NCI-H1417 treated with DMSO at 0.1 percent for 48 hours (cell line): ENCODE data around the gene CCDC69.
"Not testable (repeated sequence)": the region's sequence is repeated elsewhere in the genome, so short reads cannot be mapped to it uniquely, and the experiment has no call there.

Experiments
- DNase-seq: peaks from one replicate; lab custom pipeline; 2025; lab: John Stamatoyannopoulos, UW

The CCDC69 gene

DNA sequence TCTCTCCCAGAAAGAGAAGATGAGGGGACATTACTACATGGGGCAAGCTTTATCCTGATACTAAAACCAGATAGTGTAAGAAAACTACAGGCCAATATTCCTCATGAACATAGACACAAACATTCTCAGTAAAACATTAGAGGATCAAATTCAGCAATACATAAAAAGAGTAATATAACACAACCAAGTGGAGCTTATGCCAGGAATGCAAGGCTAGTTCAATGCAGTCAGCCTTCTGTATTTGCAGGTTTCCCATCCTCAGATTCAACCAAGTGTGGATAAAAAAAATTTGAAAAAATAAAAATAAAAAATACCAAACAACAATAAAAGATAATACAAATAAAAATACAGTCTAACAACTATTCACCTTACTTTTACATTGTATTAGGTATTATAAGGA is 31.3 kb downstream of the CCDC69 start:
- DNase-seq: no peak

DNA sequence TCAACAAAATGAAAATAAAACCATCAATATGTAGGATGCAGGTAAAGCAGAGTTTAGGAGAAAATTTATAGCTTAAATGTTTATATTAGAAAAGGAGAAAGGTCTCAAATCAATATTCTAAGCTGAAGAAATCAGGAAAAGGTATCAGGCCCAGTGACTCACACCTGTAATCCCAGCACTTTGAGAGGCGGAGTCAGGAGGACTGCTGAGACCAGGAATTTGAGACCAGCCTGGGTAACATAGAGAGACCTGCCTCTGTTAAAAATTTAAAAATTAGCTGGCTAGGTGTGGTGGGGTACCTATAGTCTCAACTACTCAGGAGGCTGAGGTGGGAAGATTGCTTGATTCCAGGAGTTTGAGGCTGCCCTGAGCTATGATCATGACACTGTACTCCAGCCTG is 32.2 kb downstream of the CCDC69 start:
- no peak for DNase-seq

DNA sequence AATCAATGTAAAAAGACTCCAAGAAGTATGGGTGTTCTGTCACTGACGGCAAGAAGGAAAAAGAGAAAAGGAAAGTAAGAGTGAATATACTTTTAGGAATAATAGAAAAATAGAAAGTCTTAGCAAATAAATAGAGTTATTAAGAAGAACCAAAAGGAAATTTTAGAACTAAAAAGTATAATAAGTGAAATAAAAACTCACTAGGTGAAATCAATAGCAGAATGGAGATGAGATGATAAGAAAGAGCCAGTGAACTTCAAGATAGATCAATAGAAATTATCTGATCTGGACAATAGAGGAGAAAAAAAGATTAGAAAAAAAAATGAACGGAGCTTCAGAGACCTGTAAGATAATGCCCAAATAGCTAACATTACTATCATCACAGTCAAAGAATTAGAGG is 34.7 kb downstream of the CCDC69 start:
- DNase-seq: no peak

DNA sequence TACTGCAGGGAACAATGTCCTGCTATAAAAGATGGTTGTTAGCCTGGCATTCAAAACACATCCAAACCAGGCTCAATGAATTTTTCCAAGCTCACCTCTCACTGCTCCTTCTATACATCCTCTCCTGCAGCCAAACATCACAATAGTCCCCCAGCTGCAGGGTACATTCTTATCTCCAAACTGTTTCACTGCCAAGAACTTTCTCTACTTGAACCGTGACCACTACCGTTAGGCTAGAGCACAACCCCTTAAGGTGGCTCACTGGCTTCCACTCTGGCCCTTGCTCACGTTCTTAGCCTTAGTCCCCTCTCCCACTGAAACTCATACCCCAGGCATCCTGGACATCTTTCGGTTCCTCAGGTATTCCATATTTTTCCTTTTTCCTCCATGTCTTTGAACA is 37.4 kb downstream of the CCDC69 start:
- DNase-seq: no peak

DNA sequence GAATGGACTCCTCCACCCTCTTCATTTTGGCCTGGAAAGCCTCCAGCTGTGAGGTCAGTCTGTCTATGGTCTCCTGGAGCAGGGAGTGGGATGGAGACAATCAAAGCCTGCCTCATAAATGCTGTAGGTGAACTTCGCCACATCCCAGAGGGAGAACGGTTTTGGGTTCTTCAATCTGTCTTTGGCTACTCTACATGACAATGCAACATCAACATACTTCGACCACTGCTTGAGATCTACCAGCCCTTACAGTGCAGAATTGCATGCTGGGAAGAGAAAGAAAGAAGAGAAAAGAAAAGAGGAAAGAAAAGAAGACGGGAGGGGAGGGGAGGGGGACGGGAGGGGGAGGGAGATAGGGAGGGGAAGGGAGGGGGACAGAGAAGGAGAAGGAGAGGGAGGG is 37.8 kb downstream of the CCDC69 start:
- no peak for DNase-seq

DNA sequence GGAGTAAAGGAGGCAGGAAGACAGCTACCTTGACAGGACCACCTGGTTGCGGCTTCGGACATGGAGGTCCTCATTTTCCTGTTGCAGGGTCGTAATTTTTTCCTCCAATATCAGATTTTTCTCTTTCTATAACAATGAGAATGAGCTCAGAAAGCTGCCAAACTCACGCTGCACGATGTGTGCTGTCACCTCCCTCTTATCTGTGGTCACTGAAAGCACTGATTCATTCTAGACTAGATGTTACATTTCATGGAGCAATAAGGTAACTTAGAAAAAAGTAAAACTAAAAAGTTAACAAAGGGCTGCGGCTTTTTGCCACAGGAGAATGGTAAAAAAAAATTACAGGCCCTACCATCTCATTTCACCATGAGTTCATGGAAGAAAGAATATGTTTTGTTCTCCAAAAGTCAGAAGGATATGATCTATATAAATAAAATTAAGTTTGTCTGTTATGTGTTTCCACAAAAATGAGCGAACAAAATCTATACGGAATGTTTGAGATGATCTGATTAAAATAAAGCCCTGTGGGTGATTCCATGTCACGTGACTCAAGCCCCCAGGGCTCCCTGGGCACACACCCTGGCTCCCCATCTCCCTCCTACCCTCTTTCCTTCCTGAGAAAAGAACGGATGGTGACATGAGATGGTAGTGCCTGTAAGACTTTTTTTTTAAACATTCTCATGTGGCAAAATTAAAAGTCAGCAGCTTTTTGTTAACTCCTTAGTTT is 39.4 kb downstream of the CCDC69 start:
- DNase-seq: no peak

DNA sequence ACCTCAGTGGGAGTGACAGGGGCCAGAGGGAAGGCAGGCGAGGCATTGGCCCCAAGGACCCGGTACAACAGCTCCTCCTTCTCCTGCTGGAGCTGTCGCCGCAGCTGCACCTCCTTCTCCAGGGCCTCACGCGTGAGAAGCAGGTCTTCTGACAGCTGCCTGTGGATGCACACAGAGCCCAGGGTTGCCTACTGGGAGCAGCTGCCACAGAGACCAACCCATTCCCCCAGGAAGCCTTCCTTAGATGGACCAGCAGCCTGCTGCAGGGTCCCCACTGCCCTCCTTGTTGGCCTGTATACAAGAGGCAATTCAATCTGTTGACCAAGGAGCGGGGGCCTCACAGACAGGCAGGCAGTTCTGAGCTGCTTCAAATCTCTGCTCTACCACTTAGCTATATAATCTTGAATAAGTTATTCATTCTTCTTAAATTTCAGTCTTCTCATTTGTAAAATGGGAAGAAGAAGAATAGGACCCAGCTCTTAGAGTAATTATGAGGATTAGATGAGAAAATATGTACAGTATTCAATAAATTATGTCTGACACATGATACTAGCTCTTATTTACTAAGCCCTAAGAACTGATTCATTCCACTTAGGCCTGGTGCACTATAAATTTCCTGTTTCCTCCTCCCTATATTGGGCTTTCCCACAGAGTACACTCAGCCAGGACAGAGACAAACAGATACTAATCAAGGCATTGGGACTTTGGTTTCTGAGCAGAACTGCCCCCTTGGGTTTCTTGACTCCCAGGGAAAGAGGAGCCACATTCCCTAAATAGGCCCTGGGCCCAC is 40.2 kb downstream of the CCDC69 start:
- no peak for DNase-seq

DNA sequence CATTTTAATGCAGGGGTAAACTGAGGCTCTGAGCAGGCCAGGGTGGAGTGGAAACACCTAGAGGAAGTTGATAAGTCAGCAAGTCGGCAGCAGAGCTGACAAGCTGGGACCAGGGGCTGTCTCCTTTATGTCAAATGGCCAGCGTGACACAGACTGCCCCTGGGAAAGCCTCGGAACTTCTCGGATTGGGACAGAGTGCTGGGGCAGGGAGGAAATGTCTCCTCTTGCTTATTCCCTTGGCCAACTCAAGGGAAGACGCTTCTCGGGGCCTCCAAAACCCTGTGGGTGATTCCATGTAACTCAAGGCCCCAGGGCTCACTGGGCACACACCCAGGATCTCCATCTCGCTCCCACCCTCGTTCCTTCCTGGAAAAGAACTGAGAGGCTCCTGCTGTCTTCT is 40.9 kb downstream of the CCDC69 start:
- no peak for DNase-seq

DNA sequence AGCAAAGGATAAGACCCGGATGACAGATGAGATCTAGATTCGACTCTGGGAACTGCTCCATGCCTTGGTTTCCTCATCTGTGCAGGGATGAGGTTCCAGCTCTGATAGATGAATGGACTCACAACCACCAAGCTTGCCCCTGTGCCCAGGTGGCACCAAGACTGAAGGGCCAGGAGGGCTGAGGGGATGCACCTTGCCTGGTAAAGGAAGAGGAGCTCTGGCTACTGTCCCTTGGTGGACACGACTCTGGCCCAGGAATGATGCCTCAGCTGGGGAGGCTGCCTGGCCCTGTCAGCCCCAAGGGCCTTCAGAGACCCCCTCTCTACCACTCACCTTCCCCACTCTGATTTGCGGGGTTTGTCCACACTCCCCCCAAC is 41.4 kb downstream of the CCDC69 start:
- DNase-seq: no peak

DNA sequence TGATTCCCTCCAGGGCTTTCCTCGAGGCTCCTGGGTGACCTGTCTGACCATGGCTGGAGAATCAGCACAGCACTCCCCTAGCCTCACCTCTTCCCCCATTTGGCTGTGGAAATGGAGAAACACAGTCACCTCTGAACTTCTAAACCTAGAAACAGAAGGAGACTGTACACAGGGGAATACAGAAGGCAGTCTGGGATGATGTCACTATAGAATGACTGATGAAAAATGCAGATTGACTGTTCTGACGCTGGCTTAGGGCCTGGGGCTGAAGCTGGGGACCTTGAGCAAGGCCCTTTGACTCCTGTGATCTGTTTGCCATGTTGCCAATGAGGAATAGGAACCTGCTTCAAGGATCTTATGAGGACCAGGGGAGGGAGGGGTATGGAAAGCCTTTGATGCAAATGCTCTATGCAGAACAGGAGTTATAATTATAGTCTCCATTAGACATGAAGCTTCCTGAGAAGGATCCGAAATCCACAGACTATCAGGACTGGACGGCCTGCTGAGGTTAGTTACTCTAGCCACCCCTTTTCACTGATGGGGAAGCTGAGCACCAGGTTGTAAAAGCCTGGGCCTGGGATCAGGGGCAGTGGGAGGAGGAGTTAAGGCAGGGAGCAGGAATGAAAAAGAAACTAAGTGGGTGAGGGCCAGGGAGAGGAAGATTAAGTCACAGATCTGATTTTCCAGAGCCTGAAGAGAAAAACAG is 41.9 kb downstream of the CCDC69 start:
- no peak for DNase-seq

DNA sequence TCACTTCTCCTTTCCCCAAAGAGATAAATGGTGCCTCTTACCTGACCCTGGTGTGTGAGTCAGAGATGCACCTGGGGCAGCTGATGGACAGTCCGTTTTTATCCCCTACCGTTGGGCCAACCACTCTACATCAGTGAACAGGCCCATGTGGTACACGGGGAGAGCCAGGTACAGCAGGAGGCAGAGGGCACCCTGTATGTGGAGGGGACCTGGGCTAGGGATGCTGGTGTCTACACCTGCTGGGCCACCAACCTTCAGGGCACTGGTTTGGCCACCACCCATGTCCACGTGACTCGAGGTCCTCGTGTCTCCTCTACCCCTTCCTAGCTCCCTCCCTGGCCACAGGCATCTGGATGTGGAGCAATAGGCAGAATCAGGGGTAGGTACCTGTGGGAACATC is 43.6 kb downstream of the CCDC69 start:
- no peak for DNase-seq

DNA sequence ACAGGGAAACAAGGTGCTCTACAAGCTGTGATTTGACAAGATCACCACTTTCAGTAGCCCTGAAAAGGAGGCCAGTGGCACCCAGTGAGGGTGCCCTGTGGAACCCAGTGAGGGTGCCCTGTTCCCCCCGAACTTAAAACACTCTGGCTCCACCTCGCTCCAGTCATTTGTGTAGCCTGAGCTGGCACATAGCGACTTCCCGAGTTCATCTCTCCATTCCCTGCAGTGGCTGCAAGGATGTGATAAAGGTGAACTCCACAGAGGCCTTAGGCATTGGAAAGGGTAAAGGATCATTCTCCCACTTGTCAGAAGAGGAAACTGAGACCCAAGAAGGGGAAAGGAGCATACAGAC is 44.4 kb downstream of the CCDC69 start:
- no peak for DNase-seq

DNA sequence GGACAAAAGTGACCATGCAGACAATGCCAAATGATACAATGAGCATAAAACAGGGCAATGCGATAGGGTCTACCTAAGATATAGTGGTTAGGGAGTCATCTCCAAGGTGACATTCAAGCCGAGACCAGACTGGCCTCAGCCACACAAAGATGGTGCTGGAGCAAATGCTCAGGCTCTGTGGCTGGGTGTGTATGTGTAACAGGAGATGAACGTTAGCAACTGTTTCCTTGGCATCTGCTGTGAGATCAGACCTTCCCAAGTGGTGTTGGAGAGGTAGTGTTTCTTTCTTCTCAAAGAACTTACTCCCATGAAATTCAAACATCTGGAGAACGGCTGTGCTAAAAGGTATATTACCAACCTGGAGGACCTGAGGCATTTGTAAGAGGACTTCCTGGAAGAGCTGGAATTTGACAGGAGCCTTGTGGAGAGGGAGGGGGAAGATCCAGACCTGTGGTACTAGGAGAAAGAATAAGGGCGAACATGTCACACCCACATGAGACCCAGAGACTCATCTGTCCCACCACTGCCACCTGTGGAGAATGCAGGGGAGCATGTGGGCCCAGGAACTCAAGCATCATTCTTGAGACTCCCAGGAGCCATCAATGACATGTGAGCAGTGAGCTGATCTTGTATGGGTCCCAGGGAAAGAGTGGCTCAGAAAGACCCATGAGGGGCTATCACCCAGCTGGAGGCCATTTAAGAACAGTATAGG is 45.0 kb downstream of the CCDC69 start:
- DNase-seq: no peak

DNA sequence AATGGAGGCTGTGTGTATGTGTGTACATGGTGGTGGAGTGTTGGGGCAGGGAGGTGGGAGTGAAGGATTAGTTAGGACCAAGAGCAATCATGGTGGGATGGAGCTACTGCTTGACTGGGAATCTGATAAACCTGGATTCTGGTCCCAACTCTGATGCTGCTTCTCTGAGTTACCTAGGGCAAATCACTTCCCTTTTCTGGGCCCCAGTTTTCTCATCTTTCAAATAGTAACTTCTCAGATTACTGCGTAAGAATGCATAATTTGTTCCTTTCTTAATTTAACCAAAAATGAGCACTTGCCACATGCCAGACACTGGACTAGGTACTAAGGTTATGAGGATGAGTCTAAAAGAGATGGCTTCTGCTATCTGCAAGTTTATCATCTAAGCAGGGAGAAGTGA is 45.5 kb downstream of the CCDC69 start:
- no peak for DNase-seq

DNA sequence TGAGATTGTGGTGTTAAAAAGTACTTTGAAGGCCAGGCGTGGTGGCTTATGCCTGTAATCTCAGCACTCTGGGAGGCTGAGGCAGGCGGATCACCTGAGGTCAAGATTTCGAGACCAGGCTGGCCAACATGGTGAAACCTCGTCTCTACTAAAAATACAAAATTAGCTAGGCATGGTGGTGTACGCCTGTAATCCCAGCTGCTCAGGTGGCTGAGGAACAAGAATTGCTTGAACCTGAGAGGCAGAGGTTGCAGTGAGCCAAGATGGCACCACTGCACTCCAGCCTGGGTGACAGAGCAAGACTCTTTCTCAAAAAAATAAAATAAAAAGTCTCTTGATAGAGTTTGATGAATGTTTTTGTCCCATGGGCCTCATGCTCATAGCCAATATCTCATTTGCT is 47.6 kb downstream of the CCDC69 start:
- not testable (repeated sequence) for DNase-seq

DNA sequence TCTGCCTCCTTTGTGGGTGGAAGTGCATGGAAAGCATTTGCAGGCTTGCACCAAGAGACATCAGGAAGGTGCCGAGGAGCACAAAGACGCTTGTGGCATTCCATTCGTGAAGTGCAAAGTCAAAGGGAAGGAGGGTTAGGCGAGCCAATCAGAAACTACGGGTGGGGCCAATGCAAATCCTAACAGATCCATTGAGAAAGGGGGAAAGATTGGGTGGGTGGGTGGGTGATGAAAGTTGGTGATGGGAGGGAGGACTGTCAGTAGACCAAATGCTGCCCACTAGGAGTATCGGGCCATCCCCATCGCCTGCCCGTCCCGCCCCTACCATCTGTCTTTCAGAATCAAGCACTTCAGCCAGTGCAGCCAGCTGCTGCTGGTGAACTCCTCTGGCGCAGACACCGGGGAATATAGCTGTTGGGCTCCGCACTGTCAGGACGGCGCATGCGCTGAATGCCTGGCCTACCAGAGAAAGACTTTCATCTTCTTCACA is 49.2 kb downstream of the CCDC69 start:
- no peak for DNase-seq

DNA sequence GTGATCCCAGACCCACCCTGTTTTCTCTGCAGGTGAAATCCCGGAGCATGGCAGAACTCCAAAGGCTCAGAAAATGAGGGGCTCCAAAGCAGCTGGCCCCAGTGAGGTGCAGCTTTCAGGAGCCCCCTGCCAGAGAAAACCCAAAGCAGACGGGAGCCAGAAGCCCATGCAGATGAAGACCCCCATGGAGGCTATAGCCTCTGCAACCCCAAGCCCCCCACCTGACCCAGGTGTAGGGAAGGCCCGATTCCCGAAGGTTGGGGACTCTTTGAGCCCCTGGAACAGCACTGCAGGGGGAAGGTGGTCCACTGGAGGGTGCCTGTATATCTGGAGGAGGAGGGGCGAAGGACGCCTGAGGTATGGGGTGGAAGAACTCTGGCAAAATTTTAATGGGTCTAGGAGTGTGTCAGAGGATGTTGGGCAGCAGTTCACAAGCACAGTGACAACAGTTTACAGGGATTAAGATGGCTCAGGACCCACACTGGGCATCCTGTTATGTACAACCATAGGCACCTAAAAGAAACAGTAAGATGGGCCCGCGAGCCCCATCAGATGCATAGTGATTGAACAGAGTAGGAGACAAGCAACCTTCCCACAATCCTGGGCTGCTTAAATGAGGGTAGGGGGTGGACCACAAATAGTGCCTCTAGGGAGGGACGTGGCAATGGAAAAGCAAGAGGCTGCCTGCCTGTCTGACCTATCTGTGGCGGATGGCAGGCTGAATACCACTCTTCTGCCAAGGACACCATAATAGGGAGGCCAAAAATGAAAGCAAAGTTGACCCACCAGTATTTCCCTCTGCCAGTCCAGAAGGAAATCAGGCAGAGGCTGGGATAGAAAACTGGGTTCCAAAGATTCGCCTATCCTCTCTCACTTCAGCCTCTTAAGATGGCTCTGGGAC is 49.9 kb downstream of the CCDC69 start:
- no peak for DNase-seq

DNA sequence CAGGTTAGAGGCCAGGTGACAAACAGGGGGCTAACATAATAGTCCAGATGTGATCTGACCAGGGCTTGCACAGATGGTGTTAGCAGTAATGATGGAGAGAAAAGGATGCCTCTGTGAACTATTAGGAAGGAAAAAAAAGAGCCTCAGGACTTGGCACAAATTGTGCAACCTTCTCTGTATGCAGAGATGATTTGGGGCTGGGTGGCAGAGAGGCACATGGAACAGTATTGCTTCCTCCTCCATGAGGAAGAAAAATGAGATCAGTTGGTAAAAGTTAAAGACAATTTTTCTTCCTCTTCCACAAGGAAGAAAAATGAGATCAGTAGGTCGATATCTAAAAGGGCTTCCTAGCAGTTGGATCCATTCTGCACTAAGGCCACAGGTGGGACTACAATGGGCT is 52.4 kb downstream of the CCDC69 start:
- no peak for DNase-seq

DNA sequence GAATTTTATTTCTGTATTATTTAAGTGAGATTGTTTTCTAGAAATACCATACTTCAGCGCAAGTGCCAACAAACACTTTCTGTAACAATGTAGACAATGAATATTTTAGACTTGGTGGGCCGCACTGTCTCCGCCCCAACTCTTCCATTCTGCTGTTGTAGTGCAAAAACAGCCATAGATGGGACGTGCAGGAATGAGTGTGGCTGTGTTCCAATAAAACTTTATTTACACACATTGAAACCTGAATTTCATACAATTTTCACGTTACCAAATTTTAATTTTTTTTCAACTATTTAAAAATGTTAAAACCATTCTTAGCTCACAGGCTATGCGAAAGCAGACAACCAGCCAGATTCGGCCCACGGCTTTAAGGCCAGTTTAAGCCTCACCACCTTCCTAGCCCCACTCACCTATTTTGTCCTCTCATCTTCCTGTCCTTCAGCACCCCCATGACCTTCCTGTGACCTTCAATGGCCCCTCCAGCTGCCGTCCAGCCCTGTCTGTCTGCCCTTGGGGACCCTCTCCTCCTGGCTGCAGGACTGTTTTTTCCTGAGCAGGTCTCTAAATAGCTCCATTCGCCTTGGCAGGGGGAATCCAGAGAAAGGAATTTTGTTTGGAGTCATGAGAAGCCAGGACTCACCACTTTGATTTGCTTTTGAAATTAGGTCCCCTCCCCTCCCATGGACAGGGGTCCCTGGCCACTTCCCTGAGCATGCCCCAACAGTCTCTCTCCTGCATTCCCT is 55.1 kb downstream of the CCDC69 start:
- DNase-seq: no peak

DNA sequence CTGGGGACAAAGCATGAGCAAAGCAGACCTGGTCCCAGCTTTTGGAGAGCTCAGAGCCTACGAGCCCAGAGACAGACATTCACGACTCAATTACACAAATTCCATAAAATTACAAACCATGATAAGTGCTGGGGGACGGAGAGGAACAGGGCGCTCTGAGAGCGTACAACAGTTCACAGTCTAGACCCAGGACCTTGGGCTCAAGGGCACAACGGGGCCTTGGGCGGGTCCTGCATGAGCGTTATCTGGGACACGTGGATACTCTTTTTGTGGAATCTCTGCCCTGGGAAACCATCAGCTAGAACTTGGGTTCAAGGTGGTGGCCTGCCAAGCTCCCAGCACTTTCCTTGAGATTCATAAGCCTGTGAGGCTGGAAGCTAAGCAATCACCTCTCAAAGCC is 56.9 kb downstream of the CCDC69 start:
- DNase-seq: no peak
